Esophagus muscularis mucosa (tissue), 4 donors: ENCODE data around the gene NFIB. TPM values are rescaled to one million over a fixed set of nuclear protein-coding genes. Genes with fewer than 3 reads are reported as not detected.
A peak's percentile ranks its signal among the peaks of the same experiment; 100 is the strongest.

Experiments
- DNase-seq: peaks from one replicate; pipeline ENCODE4 v3.0.0-alpha.2; 2017; ENCODE audit errors: extremely low spot score
- H3K27ac ChIP-seq, 4 donors: fragments of 200-600 bp; sonication (generic); replicated peaks in 1 of 4; 1 replicate in 3 of 4; 2 replicates in 1 of 4; pipeline ENCODE4 v1.5.1; 2016 to 2019; ENCODE audit warnings: mild to moderate bottlenecking in 1 of 4
- H3K27me3 ChIP-seq, 4 donors: fragments of 200-600 bp; sonication (generic); one replicate each; pipeline versions ENCODE4 v1.5.1 to v1.6.0; 2016 to 2019
- H3K36me3 ChIP-seq, 4 donors: fragments of 200-600 bp; sonication (generic); one replicate each; pipeline ENCODE4 v1.5.1; 2016 to 2019
- H3K4me1 ChIP-seq, 4 donors: fragments of 200-600 bp; sonication (generic); one replicate each; pipeline ENCODE4 v1.5.1; 2016 to 2019
- H3K4me3 ChIP-seq, 4 donors: fragments of 200-600 bp; sonication (generic); 1 replicate in 2 of 4; 2 replicates in 2 of 4; pipeline ENCODE4 v1.5.1; 2016 to 2019; ENCODE audit warnings: mild to moderate bottlenecking in 4 of 4, moderate library complexity in 1 of 4
- H3K9me3 ChIP-seq, 4 donors: fragments of 200-600 bp; sonication (generic); 1 replicate in 3 of 4; 2 replicates in 1 of 4; pipeline ENCODE4 v1.5.1; 2016 to 2019
- EP300 ChIP-seq: sonication (generic); formaldehyde crosslinking; IDR thresholded peaks from one replicate; pipeline ENCODE4 v1.6.1; 2017; ENCODE audit warnings: antibody characterized with exemption
- POLR2A ChIP-seq: fragments of 450-650 bp; IDR thresholded peaks from one replicate; pipeline ENCODE4 v1.6.1; 2017; ENCODE audit warnings: antibody characterized with exemption, moderate library complexity, mild to moderate bottlenecking, low read depth
- POLR2AphosphoS5 ChIP-seq, 2 donors: sonication (generic); formaldehyde crosslinking; IDR thresholded peaks; one replicate each; pipeline ENCODE4 v1.6.1; 2017; ENCODE audit warnings: antibody characterized with exemption in 2 of 2
- WGBS: methylation state at CpG from one replicate; pipeline ENCODE4 v1.1.5; 2018; 5-methylcytosine and 5-hydroxymethylcytosine counted together
- intact Hi-C: fragments of 100-400 bp; cut with DNase I; formaldehyde crosslinking; loops from one replicate; pipeline ENCODE4 v1.15.1; 2023
- total RNA-seq, 4 donors: library from RNA; depleted of rRNA; stranded (reverse); fragments of >200 nt; gene quantifications; one replicate each; pipeline versions ENCODE4 v1.1.0 to v1.2.1, GENCODE V29; 2016
- TF ChIP-seq, protein P1 (sequence below), 3 experiments: fragments of 200-600 bp in 2 of 3; fragments of 450-650 bp in 1 of 3; sonication (generic) in 2 of 3; IDR thresholded peaks; one replicate each; pipeline ENCODE4 v1.5.1; 2017 to 2019; ENCODE audit warnings: antibody characterized with exemption in 3 of 3, mild to moderate bottlenecking in 2 of 3, moderate library complexity in 1 of 3

The NFIB gene
- total RNA-seq, 4 donors from 2014 or later: 38.1 to 64.4 (median 55.8) TPM

DNA sequence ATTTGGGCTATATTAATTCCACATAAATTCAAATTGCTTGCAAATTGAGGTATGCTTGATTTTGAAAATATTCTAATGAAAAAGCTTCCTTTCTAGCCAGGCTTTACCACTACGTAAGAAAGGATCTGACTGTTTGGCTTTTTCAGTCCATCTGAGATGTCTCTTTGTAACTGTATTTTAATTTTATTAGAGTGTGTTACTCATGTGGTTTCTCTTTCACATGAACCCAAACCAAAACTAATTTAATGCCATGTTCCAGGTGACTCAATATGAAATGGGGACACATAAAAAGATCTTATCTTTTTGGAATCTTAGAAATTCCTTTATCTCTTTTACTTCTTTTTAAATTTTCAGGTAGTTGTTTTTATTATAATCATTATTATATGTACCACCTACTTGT lies 85.3 kb downstream of the NFIB start:
- DNase-seq: no peak
- 76% methylated on average over 1 of the region's 1 CpG for WGBS

DNA sequence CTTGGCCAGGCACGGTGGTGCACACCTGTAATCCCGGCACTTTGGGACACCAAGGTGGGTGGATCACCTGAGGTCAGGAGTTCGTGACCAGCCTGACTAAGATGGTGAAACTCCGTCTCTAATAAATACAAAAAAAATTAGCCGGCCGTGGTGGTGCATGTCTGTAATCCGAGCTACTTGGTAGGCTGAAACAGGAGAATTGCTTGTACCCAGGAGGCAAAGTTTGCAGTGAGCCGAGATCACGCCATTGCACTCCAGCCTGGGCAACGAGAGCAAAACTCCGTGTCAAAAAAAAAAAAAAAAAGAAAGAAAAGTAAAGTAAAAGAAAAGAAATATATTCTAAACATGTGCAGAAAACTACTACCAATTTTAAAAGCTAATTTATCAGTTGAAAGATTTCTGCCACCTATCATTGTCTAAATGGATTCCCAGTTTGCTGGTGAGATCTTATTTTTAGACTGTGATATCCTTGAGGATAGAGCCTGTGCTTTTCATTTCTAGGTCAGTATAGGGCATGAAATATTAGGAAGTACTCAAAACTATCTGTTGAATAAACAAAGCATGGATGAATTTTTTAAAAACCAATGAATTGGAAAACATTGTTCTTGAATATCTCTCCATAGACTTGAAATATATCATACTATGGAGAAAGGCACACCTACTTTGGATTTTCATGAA lies 86.9 kb downstream of the NFIB start:
- no peak for DNase-seq
- intact Hi-C loops: no loop called here
- 94% methylated on average over 11 of the region's 11 CpGs for WGBS
- Histone ChIP-seq H3K9me3 (no peaks in the 10 kb centered on the region), H3K4me1 (peaks cover 11 to 21% (median 12%) of the 10 kb centered on the region in 4 donors), H3K27me3 (no peaks in the 10 kb centered on the region), H3K27ac (no peak overlapping the region), H3K4me3 (no peak overlapping the region), H3K36me3 (no peaks in the 10 kb centered on the region)
- no peak for TF ChIP-seq POLR2AphosphoS5 (IDR thresholded peaks at IDR 0.05)
- TF ChIP-seq, protein P1, sequence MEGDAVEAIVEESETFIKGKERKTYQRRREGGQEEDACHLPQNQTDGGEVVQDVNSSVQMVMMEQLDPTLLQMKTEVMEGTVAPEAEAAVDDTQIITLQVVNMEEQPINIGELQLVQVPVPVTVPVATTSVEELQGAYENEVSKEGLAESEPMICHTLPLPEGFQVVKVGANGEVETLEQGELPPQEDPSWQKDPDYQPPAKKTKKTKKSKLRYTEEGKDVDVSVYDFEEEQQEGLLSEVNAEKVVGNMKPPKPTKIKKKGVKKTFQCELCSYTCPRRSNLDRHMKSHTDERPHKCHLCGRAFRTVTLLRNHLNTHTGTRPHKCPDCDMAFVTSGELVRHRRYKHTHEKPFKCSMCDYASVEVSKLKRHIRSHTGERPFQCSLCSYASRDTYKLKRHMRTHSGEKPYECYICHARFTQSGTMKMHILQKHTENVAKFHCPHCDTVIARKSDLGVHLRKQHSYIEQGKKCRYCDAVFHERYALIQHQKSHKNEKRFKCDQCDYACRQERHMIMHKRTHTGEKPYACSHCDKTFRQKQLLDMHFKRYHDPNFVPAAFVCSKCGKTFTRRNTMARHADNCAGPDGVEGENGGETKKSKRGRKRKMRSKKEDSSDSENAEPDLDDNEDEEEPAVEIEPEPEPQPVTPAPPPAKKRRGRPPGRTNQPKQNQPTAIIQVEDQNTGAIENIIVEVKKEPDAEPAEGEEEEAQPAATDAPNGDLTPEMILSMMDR (IDR thresholded peaks at IDR 0.05): no peak
- no peak for TF ChIP-seq EP300
- no peak for TF ChIP-seq POLR2A

More for the DNA sequence above, 85.3 kb downstream of the NFIB start:
- TF ChIP-seq, protein P1 (IDR thresholded peaks at IDR 0.05): no peak
- TF ChIP-seq POLR2AphosphoS5 (IDR thresholded peaks at IDR 0.05) (no peak), EP300 (no peak), POLR2A (no peak)
- Histone ChIP-seq H3K4me1 (peaks cover 5 to 22% (median 12%) of the 10 kb centered on the region in 4 donors), H3K9me3 (no peaks in the 10 kb centered on the region), H3K27me3 (no peaks in the 10 kb centered on the region), H3K36me3 (no peaks in the 10 kb centered on the region), H3K27ac (no peak overlapping the region), H3K4me3 (no peak overlapping the region)
- intact Hi-C loops: no loop called here

DNA sequence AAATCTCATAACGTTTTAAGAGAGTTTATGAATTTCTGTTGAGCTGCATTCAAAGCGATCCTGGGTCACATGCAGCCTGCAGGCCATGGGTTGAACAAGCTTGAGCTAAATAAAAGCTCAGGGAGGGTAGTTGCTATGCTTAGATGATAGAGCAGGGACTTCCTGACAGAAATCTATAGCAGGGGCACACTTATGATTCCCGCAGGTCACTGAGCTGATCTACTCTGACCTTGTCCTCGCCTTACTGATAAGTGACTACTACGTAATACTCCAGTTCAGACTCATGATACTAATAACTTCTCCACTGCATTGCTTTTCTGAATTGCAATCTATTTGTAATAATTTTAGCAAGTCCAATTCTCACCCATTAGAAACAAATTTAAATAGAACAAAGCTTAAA lies 90.9 kb downstream of the NFIB start:
- intact Hi-C loops: no loop called here
- TF ChIP-seq, protein P1 (IDR thresholded peaks at IDR 0.05): no peak
- TF ChIP-seq EP300 (no peak), POLR2AphosphoS5 (IDR thresholded peaks at IDR 0.05) (no peak), POLR2A (no peak)
- H3K4me1 ChIP-seq: peaks cover 39 to 45% (median 41%) of the 10 kb centered on the region in 4 donors
- no peaks in the 10 kb centered on the region for H3K27me3 ChIP-seq
- DNase-seq: no peak
- 90% methylated on average over 5 of the region's 5 CpGs for WGBS
- no peak overlapping the region for H3K4me3 ChIP-seq
- no peaks in the 10 kb centered on the region for H3K9me3 ChIP-seq
- H3K36me3 ChIP-seq: no peaks in the 10 kb centered on the region
- H3K27ac ChIP-seq: no peak overlapping the region

DNA sequence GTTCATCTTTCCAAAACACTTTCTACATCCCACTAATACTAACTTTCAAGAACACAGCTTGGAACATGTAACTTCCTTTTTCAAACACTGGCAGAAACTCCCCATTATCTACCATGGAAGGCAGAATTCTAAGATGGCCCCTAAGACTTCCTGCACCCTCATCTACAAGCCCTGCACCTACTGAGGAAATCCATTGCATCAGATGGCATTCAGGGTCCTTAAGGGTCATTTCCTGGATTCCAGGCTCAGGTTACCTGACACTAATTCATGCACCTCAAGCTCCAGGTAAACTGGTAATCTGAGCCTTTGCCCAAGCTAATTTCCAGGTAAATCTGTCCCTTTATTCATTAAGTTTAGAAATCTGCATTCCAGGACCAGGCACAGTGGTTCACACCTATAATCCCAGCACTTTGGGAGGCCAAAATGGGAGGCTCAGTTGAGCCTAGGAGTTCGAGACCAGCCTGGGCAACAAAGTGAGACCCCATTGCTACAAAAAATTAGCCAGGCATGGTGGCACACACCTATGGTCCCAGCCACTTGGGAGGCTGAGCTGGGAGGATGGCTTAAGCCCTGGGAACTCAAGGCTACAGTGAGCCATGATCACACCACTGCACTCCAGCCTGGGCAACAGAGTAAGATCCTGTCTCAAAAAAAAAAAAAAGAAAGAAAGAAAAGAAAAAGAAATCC lies 91.6 kb downstream of the NFIB start:
- WGBS: 100% methylated on average over 1 of the region's 1 CpG
- Histone ChIP-seq H3K27ac (peak overlapping the region in 3 of 4 donors; percentile 27 to 54 (median 52)), H3K4me1 (peaks cover 42 to 49% (median 45%) of the 10 kb centered on the region in 4 donors), H3K4me3 (no peak overlapping the region), H3K36me3 (no peaks in the 10 kb centered on the region), H3K27me3 (no peaks in the 10 kb centered on the region), H3K9me3 (no peaks in the 10 kb centered on the region)
- intact Hi-C loops: no loop called here
- TF ChIP-seq, protein P1 (IDR thresholded peaks at IDR 0.05): no peak
- TF ChIP-seq EP300 (no peak), POLR2A (no peak), POLR2AphosphoS5 (IDR thresholded peaks at IDR 0.05) (no peak)
- no peak for DNase-seq
